Heart left ventricle (tissue), 16 donors: Measurements from ENCODE around the gene TPD52L2. TPM values are rescaled to one million over a fixed set of nuclear protein-coding genes. Genes with fewer than 3 reads are reported as not detected.
A peak's percentile ranks its signal among the peaks of the same experiment; 100 is the strongest.

Source experiments
- ATAC-seq, 4 donors: fragments of 200-7000 bp; cut with Tn5 transposase; one replicate each; pipeline ENCODE4 v1.9.1; 2020 to 2022; ENCODE audit warnings: moderate library complexity in 4 of 4, mild to moderate bottlenecking in 3 of 4, moderate number of reproducible peaks in 1 of 4
- DNase-seq, 5 donors: peaks; one replicate each; pipeline ENCODE4 v3.0.0-alpha.2; 2020
- H3K27ac ChIP-seq, 12 donors: fragments of 200-600 bp; sonication (generic) in 4 of 12; one replicate each; pipeline versions ENCODE4 v1.5.0 to v1.8.0; 2016 to 2022; ENCODE audit warnings: mild to moderate bottlenecking in 2 of 12
- H3K27me3 ChIP-seq, 9 donors: fragments of 200-600 bp; sonication (generic) in 2 of 9; one replicate each; pipeline versions ENCODE4 v1.5.1 to v1.8.0; 2016 to 2022; ENCODE audit warnings: mild to moderate bottlenecking in 3 of 9
- H3K36me3 ChIP-seq, 9 donors: fragments of 200-600 bp; sonication (generic) in 2 of 9; one replicate each; pipeline versions ENCODE4 v1.5.0 to v1.8.0; 2018 to 2022; ENCODE audit warnings: mild to moderate bottlenecking in 2 of 9
- H3K4me1 ChIP-seq, 12 donors: fragments of 200-600 bp; sonication (generic) in 4 of 12; one replicate each; pipeline versions ENCODE4 v1.5.0 to v1.8.0; 2016 to 2022; ENCODE audit warnings: mild to moderate bottlenecking in 3 of 12
- H3K4me3 ChIP-seq, 12 donors: fragments of 200-600 bp; sonication (generic) in 4 of 12; one replicate each; pipeline versions ENCODE4 v1.5.0 to v1.8.0; 2017 to 2022; ENCODE audit warnings: mild to moderate bottlenecking in 9 of 12, moderate library complexity in 4 of 12
- H3K9me3 ChIP-seq, 12 donors: fragments of 200-600 bp; sonication (generic) in 4 of 12; one replicate each; pipeline versions ENCODE4 v1.5.0 to v1.8.0; 2016 to 2022; ENCODE audit warnings: mild to moderate bottlenecking in 1 of 12
- POLR2A ChIP-seq, 2 donors: fragments of 450-650 bp; IDR thresholded peaks; one replicate each; pipeline ENCODE4 v1.6.1; 2017; ENCODE audit warnings: antibody characterized with exemption in 2 of 2, mild to moderate bottlenecking in 2 of 2, moderate library complexity in 2 of 2
- WGBS, 4 donors: extraction: QIAGEN DNeasy Blood & Tissue Kit in 2 of 4; methylation state at CpG; one replicate each; pipeline versions ENCODE4 v1.1.5 to v1.1.7; 2013 to 2018; 5-methylcytosine and 5-hydroxymethylcytosine counted together
- intact Hi-C, 10 donors: fragments of 100-400 bp; cut with DNase I; formaldehyde crosslinking; loops; one replicate each; pipeline versions ENCODE4 v1.11.1 to v1.14.2; 2022
- polyA plus RNA-seq, 2 donors: library from polyadenylated mRNA; stranded (reverse); fragments of 200-250 nt; gene quantifications; one replicate each; pipeline ENCODE4 v1.2.3, GENCODE V29; 2013
- total RNA-seq, 9 donors: library from RNA; depleted of rRNA in 2 of 9; stranded (reverse); fragments of >200 nt in 2 of 9; fragmentation: NEBNext Ultra II Directional in 3 of 9; extraction: Animal tissue kit (Norgen Biotek cat#: 25700) in 3 of 9; gene quantifications; one replicate each; pipeline versions ENCODE4 v1.1.0 to v1.2.4, GENCODE V29; 2016 to 2023
- TF ChIP-seq, protein P1 (sequence below), 12 donors: fragments of 200-600 bp; sonication (generic) in 4 of 12; IDR thresholded peaks; one replicate each; pipeline versions ENCODE4 v1.5.0 to v1.8.0; 2018 to 2022; ENCODE audit warnings: antibody characterized with exemption in 12 of 12, mild to moderate bottlenecking in 5 of 12
- donor health status: ischemic (EF 13 %, LVEDD 7.1; RV severe dilation, severe dysfunction).
- donor health status: healthy with polysubstance abuse.
- donor health status: DM: no; HTN: yes; CAD: no.
- donor health status: DM: no; HTN: no; CAD: no.
- donor health status: ischemic (EF 25% LVEDD 6.9; RV normal size, moderate dysfunction).
- donor health status: ischemic (EF 25% LVEDD 5.7; RV mildly dilated, moderate dysfunction).
- donor health status: healthy.
- donor health status: DM: yes; HTN: yes; CAD: no.
- donor health status: ischemic (EF 35%, LVEDD 5.7; RV mildly dilated, moderate dysfunction).
- donor health status: nonischemic (EF 11% LVEDD 7.7; RV severe dilation, severe dysfunction).
- donor health status: DM: yes; HTN: yes; CAD: no.
- donor health status: PGD.
- donor health status: ischemic (EF 29% LVEDD 5.4; RV normal size, mild dysfunction).
- donor health status: nonischemic (EF 23%, LVEDD 6.1; RV moderate dilation, normal function).

The TPD52L2 gene
- total and polyA plus RNA-seq, 11 donors, result 44.4 to 179 (median 72.2) TPM

DNA sequence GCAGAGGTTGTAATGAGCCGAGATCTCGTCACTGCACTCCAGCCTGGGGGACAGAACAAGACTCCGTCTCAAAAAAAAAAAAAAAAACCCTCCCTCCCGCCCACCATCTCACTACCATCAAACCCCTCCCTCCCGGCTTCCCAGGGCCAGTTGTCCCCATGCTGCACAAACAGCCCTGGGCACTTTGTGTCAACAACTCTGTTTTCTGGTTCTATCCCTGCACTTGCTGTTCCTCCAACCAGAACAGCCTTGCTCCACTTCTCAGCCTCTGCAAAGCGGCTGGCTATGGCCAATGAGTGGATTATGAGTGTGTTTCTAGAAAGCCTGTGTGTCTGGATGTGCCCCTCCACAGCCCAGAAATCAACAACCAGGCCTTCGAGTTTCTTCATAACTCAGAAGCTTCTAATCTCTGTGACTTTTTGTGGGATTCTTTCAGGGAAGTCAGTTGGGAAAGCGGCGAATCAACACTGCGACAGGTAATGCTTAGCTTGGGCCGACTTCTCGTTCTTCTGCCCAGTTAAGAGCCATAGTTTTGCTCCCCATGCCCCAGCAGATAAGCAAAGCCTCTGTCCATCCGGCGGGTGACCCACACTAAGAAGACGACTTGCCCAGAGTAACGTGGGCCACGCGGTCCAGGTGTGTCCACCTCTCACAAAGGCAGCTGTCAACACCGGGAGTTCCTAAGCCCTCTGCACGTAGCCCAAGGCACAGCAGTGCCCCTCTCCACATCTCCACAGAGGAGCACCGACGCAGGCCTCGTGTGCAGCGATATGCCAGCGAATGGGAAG is 39.5 kb upstream of the TPD52L2 start:
- peaks cover 0 to 78% (median 48%) of the 10 kb centered on the region in 12 donors for H3K4me1 ChIP-seq
- 67 to 81% (median 75%) methylated on average over 23 to 25 of the region's 25 CpGs for WGBS, 4 donors
- TF ChIP-seq POLR2A (IDR thresholded peaks at IDR 0.05), result no peak
- TF ChIP-seq, protein P1, sequence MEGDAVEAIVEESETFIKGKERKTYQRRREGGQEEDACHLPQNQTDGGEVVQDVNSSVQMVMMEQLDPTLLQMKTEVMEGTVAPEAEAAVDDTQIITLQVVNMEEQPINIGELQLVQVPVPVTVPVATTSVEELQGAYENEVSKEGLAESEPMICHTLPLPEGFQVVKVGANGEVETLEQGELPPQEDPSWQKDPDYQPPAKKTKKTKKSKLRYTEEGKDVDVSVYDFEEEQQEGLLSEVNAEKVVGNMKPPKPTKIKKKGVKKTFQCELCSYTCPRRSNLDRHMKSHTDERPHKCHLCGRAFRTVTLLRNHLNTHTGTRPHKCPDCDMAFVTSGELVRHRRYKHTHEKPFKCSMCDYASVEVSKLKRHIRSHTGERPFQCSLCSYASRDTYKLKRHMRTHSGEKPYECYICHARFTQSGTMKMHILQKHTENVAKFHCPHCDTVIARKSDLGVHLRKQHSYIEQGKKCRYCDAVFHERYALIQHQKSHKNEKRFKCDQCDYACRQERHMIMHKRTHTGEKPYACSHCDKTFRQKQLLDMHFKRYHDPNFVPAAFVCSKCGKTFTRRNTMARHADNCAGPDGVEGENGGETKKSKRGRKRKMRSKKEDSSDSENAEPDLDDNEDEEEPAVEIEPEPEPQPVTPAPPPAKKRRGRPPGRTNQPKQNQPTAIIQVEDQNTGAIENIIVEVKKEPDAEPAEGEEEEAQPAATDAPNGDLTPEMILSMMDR (IDR thresholded peaks at IDR 0.05), result no peak
- no peak overlapping the region for H3K4me3 ChIP-seq
- H3K27ac ChIP-seq, result peak overlapping the region in 1 of 12 donors; percentile 34
- ATAC-seq (no peak), DNase-seq (no peak)
- intact Hi-C loops, result loop anchor here in 6 of 10 donors (5.0 kb wide), 4 partner anchors 33 to 83 kb away; partner anchors contain the start of gene ABHD16B (in 2 of the 6)
- H3K27me3 ChIP-seq, result peaks cover 0 to 10% (median 0%) of the 10 kb centered on the region in 9 donors
- peaks cover 0 to 6% (median 0%) of the 10 kb centered on the region in 9 donors for H3K36me3 ChIP-seq
- H3K9me3 ChIP-seq, result no peaks in the 10 kb centered on the region

DNA sequence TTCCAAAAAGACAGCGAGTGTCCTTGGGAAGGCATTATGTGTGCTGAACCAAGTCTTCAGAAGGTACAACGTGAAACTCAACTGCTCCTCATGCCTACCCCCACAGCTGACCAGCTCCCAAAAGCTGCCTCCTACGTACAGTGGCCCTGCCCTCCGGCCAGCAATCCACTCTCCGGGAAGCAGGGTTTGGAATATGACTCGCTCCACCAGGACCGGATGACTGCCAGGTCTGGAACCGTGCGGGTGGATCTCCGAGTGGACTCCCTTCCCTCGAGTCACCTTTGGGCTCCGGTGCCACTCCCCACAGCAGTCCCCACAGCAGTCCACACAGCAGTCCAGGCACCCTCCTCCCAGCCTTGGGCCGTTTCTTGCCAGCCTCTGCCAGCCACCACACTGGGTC is 38.3 kb upstream of the TPD52L2 start:
- 32 to 70% (median 63%) methylated on average over 13 of the region's 13 CpGs for WGBS, 4 donors
- Histone ChIP-seq H3K4me3 (peak overlapping the region in 5 of 12 donors; percentile 3 to 27 (median 13)), H3K27ac (peak overlapping the region in 4 of 12 donors; percentile 2 to 56 (median 6)), H3K36me3 (peaks cover 0 to 6% (median 0%) of the 10 kb centered on the region in 9 donors), H3K4me1 (peaks cover 0 to 71% (median 43%) of the 10 kb centered on the region in 12 donors), H3K27me3 (peaks cover 0 to 14% (median 0%) of the 10 kb centered on the region in 9 donors), H3K9me3 (no peaks in the 10 kb centered on the region)
- ATAC-seq (peak in 2 of 4 donors; percentile 13 to 47), DNase-seq (no peak)
- TF ChIP-seq POLR2A (IDR thresholded peaks at IDR 0.05), result no peak
- TF ChIP-seq, protein P1 (IDR thresholded peaks at IDR 0.05), result no peak
- intact Hi-C loops, result loop anchor here in 6 of 10 donors (5.0 kb wide), 4 partner anchors 34 to 84 kb away; partner anchors contain the start of gene ABHD16B (in 2 of the 6)

DNA sequence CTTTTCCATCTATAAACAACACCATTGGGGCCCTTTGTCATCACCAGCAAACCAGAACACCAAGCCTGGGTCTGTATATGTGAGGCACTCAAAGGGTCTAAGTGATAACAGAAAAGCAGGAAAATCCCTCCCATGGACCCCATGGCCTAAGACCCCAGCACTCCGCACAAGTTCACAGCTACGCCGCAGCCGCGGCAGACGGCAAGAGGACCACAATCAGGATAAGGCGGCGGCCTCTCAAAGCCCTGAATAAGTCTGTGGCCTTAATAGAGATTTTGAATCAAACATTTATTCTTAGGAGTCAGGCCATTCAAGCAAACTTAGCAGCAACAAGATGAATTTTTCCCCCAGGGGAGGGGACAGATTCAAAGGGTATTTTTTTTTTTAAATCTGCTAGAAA is 36.9 kb upstream of the TPD52L2 start:
- H3K36me3 ChIP-seq, result peaks cover 0 to 3% (median 0%) of the 10 kb centered on the region in 9 donors
- H3K4me1 ChIP-seq, result peaks cover 0 to 71% (median 45%) of the 10 kb centered on the region in 12 donors
- WGBS, 4 donors, result 64 to 85% (median 73%) methylated on average over 8 of the region's 8 CpGs
- peaks cover 0 to 27% (median 0%) of the 10 kb centered on the region in 9 donors for H3K27me3 ChIP-seq
- DNase-seq (no peak), ATAC-seq (no peak)
- H3K9me3 ChIP-seq, result no peaks in the 10 kb centered on the region
- peak overlapping the region in 10 of 12 donors; percentile 53 to 94 (median 89) for H3K27ac ChIP-seq
- no peak for TF ChIP-seq POLR2A (IDR thresholded peaks at IDR 0.05)
- TF ChIP-seq, protein P1 (IDR thresholded peaks at IDR 0.05), result no peak
- intact Hi-C loops, result loop anchor here in 7 of 10 donors (2.0 to 5.0 kb wide), 5 partner anchors 31 to 86 kb away; partner anchors contain the start of gene ABHD16B (in 2 of the 7)
- peak overlapping the region in 10 of 12 donors; percentile 48 to 99 (median 78) for H3K4me3 ChIP-seq

DNA sequence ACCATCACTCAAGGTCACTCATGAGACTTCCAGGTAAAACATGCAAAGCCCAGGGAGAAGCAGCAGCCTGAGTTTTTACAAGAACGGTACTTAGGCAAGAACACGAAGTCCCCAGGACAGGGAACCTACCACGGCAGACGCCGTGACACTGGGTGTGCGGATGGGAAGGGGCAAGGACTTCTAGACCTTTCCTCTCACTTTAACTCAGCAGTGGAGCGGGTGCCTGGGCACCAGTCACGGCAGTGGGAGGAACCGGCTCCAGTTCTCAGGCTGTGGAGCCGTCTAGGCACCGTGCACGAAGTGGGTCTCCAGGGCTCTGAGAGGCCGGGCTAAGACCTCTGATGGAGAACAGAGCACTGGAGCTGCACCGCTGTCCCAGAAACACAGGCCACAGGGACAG is 36.5 kb upstream of the TPD52L2 start:
- Histone ChIP-seq H3K27me3 (peaks cover 0 to 27% (median 0%) of the 10 kb centered on the region in 9 donors), H3K4me3 (peak overlapping the region in 10 of 12 donors; percentile 48 to 99 (median 78)), H3K27ac (peak overlapping the region in 11 of 12 donors; percentile 53 to 94 (median 89)), H3K9me3 (no peaks in the 10 kb centered on the region), H3K36me3 (peaks cover 0 to 3% (median 0%) of the 10 kb centered on the region in 9 donors), H3K4me1 (peaks cover 2 to 71% (median 46%) of the 10 kb centered on the region in 12 donors)
- TF ChIP-seq POLR2A (IDR thresholded peaks at IDR 0.05), result no peak
- TF ChIP-seq, protein P1 (IDR thresholded peaks at IDR 0.05), result no peak
- ATAC-seq (peak in 1 of 4 donors; percentile 3), DNase-seq (no peak)
- intact Hi-C loops, result loop anchor here in 7 of 10 donors (2.0 to 5.0 kb wide), 5 partner anchors 30 to 86 kb away; partner anchors contain the start of gene ABHD16B (in 2 of the 7)
- 32 to 51% (median 48%) methylated on average over 14 of the region's 14 CpGs for WGBS, 4 donors
